Measurements from ENCODE around the gene SRGAP2C. TPM values are rescaled to one million over a fixed set of nuclear protein-coding genes. Genes with fewer than 3 reads are reported as not detected.
"Not testable (repeated sequence)": the region's sequence is repeated elsewhere in the genome, so short reads cannot be mapped to it uniquely, and the experiment has no call there.

Gene SRGAP2C
- total RNA-seq, 2 donors from 2014 or later, result 19.1 to 23.5 TPM

DNA sequence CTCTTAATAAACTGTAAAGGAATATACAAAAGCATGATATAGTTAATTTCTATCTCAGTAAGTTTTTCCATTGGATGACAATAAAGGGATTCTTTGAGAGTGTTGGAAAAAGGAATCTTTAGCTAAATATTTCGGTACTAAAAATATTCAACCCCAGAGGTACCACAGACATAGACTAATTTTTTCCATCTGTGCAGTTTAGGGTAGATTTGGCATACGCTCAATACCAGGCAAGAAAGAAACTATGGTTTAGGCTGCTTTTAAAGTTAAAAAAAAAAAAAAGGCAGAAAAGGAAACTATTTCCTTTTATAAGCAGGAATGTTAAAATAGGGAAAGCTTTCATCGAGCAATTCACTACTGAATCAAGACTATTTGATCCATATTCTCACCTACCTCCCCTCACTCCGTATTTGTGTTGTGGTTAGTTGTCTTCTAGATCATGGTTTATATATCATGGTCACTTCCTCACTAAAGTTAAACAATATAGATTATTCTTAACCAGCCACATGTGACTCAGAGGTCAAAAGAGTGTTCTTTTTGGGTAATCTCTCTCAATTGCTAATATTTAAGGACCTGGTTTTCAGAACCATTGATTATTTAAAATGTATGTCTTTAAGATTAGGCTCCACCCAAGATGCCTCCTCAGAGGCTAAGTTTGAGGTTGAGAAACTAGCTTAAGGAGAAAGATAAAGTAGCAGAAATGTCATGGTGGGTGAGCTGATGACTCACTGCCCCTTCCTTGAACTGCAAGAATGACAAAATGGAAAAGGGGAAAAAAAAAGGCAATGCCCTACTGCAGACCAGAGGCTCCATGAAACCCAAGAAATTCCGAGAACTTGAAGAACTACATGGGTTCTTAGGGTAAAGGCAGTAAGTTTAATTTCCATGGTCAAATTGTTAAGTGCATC is 20.7 kb upstream of the SRGAP2C start:
- not testable (repeated sequence) for H3K27me3 Mint-ChIP-seq (ENCODE audit: low read depth); DNase-seq; H3K4me1 Mint-ChIP-seq (ENCODE audit: low read depth); H3K4me3 Mint-ChIP-seq; H3K27ac Mint-ChIP-seq; H3K36me3 Mint-ChIP-seq (ENCODE audit: insufficient read depth in 2 of 2); H3K9me3 Mint-ChIP-seq
- peak in 1 of 2 donors; percentile 48 for ATAC-seq (replicated peaks in 1 of 2)

DNA sequence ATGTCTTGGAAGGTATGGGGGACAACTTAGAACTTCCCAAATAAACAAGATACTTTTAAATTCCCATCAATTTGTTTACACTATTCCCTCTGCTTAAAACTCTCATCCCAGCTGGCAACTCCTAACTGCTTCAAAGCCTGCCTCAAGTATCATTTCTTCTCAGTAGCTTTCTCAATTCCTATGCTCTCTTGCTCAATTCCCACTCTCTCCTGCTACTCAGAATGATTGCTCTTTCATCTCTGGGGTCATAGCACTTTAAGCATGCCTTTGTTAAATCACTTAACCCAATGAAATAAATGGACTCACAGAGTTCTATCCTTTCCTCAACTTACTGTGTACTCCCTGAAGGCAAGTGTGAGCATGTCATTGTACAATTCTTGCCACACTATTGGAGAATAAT is 19.5 kb upstream of the SRGAP2C start:
- H3K36me3 Mint-ChIP-seq (ENCODE audit: insufficient read depth in 2 of 2); DNase-seq; ATAC-seq (replicated peaks in 1 of 2); H3K27ac Mint-ChIP-seq; H3K9me3 Mint-ChIP-seq; H3K4me1 Mint-ChIP-seq (ENCODE audit: low read depth); H3K4me3 Mint-ChIP-seq; H3K27me3 Mint-ChIP-seq (ENCODE audit: low read depth): not testable (repeated sequence)

DNA sequence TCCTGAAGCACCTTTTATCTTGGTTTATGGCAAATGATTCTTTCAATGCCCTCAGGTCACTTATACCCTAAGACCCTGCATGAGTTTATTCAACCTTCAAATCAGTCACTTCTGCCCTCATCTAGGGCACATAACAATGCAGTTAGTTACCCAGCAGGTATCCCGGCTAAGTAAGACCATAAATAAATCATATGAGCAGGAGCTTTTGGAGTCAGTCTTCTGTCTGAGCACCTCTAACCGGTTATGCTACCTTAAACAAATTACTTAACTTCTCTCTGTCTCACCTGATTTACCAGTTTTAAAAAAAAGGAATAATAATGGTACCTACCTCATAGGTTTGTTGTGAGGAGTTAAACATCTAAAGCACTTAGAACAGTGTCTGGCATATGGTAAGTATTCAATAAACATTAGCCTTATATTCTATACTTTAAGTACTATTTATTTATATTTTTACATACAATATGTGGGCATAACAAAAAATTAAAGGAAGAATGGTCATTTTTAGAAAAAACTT is 17.5 kb upstream of the SRGAP2C start:
- not testable (repeated sequence) for H3K36me3 Mint-ChIP-seq (ENCODE audit: insufficient read depth in 2 of 2); H3K4me1 Mint-ChIP-seq (ENCODE audit: low read depth); H3K27me3 Mint-ChIP-seq (ENCODE audit: low read depth); DNase-seq; H3K9me3 Mint-ChIP-seq; H3K4me3 Mint-ChIP-seq; H3K27ac Mint-ChIP-seq; ATAC-seq (replicated peaks in 1 of 2)

- H3K36me3 Mint-ChIP-seq (ENCODE audit: insufficient read depth in 2 of 2); H3K27me3 Mint-ChIP-seq (ENCODE audit: low read depth); H3K9me3 Mint-ChIP-seq; H3K4me3 Mint-ChIP-seq; DNase-seq; ATAC-seq (replicated peaks in 1 of 2); H3K27ac Mint-ChIP-seq; H3K4me1 Mint-ChIP-seq (ENCODE audit: low read depth): not testable (repeated sequence)
These were observed 16.6 kb upstream of the SRGAP2C start for GRCh38 chr1:121168152-121168668.

- H3K4me1 Mint-ChIP-seq (ENCODE audit: low read depth), result not testable (repeated sequence)
These were observed 8.1 kb upstream of the SRGAP2C start for GRCh38 chr1:121176649-121177048.

DNA sequence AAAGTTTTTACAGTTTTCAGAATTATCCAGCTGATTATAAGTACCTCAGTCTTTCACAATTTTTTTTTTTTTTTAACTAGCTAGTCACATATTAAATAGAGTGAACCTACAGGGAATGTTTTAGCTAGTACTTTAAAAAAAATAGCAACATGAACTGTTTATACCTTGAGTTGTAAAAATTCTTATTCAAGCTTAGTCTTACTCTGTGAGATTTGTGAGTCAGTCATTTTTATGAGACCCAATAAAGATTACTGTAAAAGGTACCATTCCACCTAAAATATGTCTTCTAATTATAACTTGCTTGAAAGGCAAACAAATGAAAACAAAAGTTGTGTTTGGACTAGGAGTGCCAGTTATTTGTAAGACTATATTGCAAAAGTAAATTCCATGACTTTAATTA is 6.6 kb upstream of the SRGAP2C start:
- H3K4me3 Mint-ChIP-seq; DNase-seq; H3K27ac Mint-ChIP-seq; H3K9me3 Mint-ChIP-seq; H3K4me1 Mint-ChIP-seq (ENCODE audit: low read depth); H3K36me3 Mint-ChIP-seq (ENCODE audit: insufficient read depth in 2 of 2); H3K27me3 Mint-ChIP-seq (ENCODE audit: low read depth); ATAC-seq (replicated peaks in 1 of 2): not testable (repeated sequence)

More at GRCh38 chr1:121176649-121177048, 8.1 kb upstream of the SRGAP2C start:
- not testable (repeated sequence) for H3K4me3 Mint-ChIP-seq; H3K36me3 Mint-ChIP-seq (ENCODE audit: insufficient read depth in 2 of 2); ATAC-seq (replicated peaks in 1 of 2); H3K27ac Mint-ChIP-seq; DNase-seq; H3K27me3 Mint-ChIP-seq (ENCODE audit: low read depth); H3K9me3 Mint-ChIP-seq

DNA sequence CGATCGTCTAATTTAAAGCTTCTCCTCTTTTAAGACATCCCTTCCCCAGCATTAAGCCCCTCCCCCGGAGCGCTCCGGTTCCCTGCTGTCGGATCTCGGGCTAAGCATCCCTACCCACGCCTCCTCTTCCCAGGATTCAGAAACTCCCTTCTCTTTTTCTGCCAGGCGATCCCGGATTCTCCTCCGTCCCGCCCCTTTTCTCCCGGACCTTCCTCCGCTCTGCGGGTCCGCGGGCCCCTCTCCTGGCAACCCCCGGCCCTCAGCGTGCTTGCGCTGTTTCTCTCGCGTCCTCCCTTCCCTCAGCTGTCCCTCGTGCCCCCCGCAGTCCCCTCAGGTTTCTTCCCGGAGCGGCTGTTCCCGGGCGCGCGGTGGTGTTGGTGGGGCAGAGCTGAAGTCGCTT is 908 bp upstream of the SRGAP2C start:
- ATAC-seq (replicated peaks in 1 of 2); H3K36me3 Mint-ChIP-seq (ENCODE audit: insufficient read depth in 2 of 2); H3K27ac Mint-ChIP-seq; H3K4me1 Mint-ChIP-seq (ENCODE audit: low read depth); H3K27me3 Mint-ChIP-seq (ENCODE audit: low read depth); H3K9me3 Mint-ChIP-seq: not testable (repeated sequence)
- DNase-seq, result peak; percentile 2 to 4
- peak overlapping the region; percentile 43 to 46 for H3K4me3 Mint-ChIP-seq

DNA sequence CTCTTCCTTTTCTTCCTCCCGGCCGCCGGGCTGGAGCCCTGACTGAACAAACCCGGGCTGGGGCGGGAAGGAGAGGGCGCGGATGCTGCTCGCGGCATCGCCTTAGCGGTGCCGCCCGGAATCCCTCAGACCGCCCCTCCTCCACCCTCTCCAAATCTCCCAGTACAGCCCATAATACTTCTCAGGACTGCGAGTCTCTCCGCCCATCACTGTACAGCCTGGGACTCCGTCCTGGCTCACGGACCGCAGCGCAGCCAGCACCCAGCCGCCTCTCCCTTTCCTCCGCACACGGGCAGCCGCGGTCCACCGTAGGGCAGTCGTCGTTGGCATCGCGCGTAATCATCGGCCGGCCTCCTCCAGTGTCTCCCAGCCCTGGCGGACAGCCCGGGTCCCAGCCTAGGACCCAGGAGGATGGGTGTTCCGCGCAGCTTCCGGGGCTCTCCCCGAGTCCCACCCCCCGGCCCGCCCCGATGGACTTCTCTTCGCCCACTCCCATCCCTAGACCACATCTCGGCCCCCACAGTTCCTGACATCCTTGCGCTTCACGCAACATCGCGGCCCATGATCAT is 449 bp downstream of the SRGAP2C start:
- H3K27ac Mint-ChIP-seq; DNase-seq; H3K36me3 Mint-ChIP-seq (ENCODE audit: insufficient read depth in 2 of 2); H3K9me3 Mint-ChIP-seq; H3K27me3 Mint-ChIP-seq (ENCODE audit: low read depth); H3K4me1 Mint-ChIP-seq (ENCODE audit: low read depth): not testable (repeated sequence)
- peak; percentile 1 to 3 for ATAC-seq (replicated peaks in 1 of 2)
- peak overlapping the region in 1 of 2 donors; percentile 91 for H3K4me3 Mint-ChIP-seq

GRCh38 chr1:121186191-121186590 is 1.4 kb downstream of the SRGAP2C start:
- not testable (repeated sequence) for H3K9me3 Mint-ChIP-seq

GRCh38 chr1:121187914-121188313 is 3.1 kb downstream of the SRGAP2C start:
- not testable (repeated sequence) for H3K27me3 Mint-ChIP-seq (ENCODE audit: low read depth); H3K36me3 Mint-ChIP-seq (ENCODE audit: insufficient read depth in 2 of 2); ATAC-seq (replicated peaks in 1 of 2); DNase-seq; H3K4me1 Mint-ChIP-seq (ENCODE audit: low read depth); H3K27ac Mint-ChIP-seq; H3K9me3 Mint-ChIP-seq
- peak overlapping the region; percentile 11 to 63 for H3K4me3 Mint-ChIP-seq

More at GRCh38 chr1:121186191-121186590, 1.4 kb downstream of the SRGAP2C start:
- not testable (repeated sequence) for H3K4me3 Mint-ChIP-seq; ATAC-seq (replicated peaks in 1 of 2); H3K27me3 Mint-ChIP-seq (ENCODE audit: low read depth); H3K4me1 Mint-ChIP-seq (ENCODE audit: low read depth); H3K36me3 Mint-ChIP-seq (ENCODE audit: insufficient read depth in 2 of 2); H3K27ac Mint-ChIP-seq; DNase-seq

DNA sequence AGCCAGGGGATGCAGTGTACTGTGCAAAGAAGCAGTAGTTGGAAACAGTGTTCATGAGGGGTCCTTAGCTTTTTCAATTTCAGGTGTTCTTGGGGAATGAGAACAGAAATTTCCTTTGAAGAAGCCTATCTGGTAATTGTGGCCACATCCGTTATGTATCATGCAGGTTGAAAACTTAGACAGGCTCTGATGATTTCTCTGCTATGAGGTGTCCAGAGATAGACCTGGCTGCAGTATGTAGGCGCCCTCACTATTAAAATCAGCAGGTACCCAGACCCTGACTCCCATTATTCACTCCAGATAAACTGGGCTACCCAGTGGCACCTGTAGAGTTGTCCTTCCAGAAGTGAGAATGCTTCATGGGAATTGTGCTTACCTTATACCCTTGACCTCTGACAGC is 7.7 kb downstream of the SRGAP2C start:
- H3K36me3 Mint-ChIP-seq (ENCODE audit: insufficient read depth in 2 of 2); H3K9me3 Mint-ChIP-seq; H3K4me3 Mint-ChIP-seq; H3K27ac Mint-ChIP-seq; H3K27me3 Mint-ChIP-seq (ENCODE audit: low read depth); DNase-seq; H3K4me1 Mint-ChIP-seq (ENCODE audit: low read depth): not testable (repeated sequence)
- ATAC-seq (replicated peaks in 1 of 2), result peak in 1 of 2 donors; percentile 40

DNA sequence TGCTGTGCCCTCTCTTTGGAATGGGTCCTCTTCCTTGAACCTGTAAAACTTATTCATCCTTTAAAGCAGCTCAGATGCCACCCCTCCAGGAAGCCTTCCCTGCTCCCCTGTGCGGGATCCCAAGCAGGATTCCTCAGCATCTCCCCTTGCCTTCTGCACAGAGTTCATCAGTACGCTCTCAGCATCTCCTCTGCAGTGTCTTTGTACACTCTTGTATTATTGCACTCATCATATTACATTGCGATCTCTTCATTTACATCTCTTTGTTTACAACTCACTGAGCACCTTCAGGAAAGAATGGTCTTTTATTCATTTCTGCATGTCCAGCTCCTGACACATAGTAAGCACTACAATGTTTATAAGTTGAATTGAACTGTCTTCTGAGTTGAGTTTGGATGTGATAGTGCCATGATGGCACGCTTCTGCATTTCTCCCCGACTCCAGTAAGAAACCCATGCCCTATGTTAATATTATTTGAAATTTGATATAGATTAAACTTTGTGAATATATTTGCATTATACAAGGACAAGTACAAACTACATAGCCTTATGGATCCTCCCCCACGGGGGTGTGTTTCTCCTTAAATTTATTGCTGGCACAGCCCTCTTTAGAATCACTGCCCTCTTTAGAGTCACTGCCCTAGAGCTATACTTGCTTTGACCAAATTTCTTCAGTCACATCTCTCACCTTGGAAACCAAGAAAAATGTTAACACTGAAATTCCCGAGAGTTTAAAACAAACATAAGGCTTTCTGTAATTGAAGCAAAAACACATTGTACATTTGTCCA is 12.5 kb downstream of the SRGAP2C start:
- H3K36me3 Mint-ChIP-seq (ENCODE audit: insufficient read depth in 2 of 2); ATAC-seq (replicated peaks in 1 of 2); H3K4me1 Mint-ChIP-seq (ENCODE audit: low read depth); DNase-seq; H3K4me3 Mint-ChIP-seq; H3K27ac Mint-ChIP-seq; H3K9me3 Mint-ChIP-seq; H3K27me3 Mint-ChIP-seq (ENCODE audit: low read depth): not testable (repeated sequence)

DNA sequence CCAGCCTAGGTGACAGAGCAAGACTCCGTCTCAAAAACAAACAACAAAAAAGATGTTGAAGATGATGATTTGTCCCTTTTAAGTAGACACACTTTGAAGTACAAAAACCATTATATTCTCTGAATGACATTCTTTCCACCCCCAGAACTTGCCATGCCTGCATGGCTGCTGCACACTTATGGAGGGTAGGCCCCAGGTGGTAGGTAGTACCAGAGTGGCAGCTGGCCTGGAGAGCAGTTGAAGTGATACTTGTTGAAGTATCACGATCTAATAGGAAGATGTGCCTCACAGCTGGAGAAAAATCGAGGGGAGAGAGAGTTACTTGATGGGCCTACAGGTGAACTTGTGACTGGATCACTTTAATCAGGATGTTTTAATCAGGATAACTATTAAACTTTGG is 15.0 kb downstream of the SRGAP2C start:
- ATAC-seq (replicated peaks in 1 of 2), result not testable (repeated sequence)

More for the DNA sequence above, 15.0 kb downstream of the SRGAP2C start:
- H3K4me1 Mint-ChIP-seq (ENCODE audit: low read depth); H3K27ac Mint-ChIP-seq; H3K36me3 Mint-ChIP-seq (ENCODE audit: insufficient read depth in 2 of 2); H3K9me3 Mint-ChIP-seq; H3K4me3 Mint-ChIP-seq; H3K27me3 Mint-ChIP-seq (ENCODE audit: low read depth); DNase-seq: not testable (repeated sequence)

All from activated T-cell treated with anti-CD3 and anti-CD28 coated beads, Interleukin-2, amount 50 U/mL, for 72 hours (primary cell).